SK-N-SH (cell line): Measurements from ENCODE around the gene MBD3.

ENCODE experiments used
- CHD2 ChIP-seq: fragments of 150-350 bp; IDR thresholded peaks from 2 replicates; pipeline ENCODE4 v1.6.1; 2018; ENCODE audit warnings: low read length; ENCODE audit not compliant: partially characterized antibody
- EP300 ChIP-seq, 2 experiments: IDR thresholded peaks; 2 replicates each; pipeline versions ENCODE4 v1.4.0 to v1.6.1; 2012; ENCODE audit warnings: borderline replicate concordance in 1 of 2, low read depth in 1 of 2, low read length in 1 of 2
- FOXJ3 ChIP-seq: sonication (generic); formaldehyde crosslinking; IDR thresholded peaks from 2 replicates; pipeline ENCODE4 v1.5.1; 2020; ENCODE audit warnings: mild to moderate bottlenecking, missing genetic modification reagents
- GABPA ChIP-seq: IDR thresholded peaks from 2 replicates; pipeline ENCODE4 v1.4.0; 2012; ENCODE audit warnings: low read depth, mild to moderate bottlenecking
- RFX5 ChIP-seq: IDR thresholded peaks from 2 replicates; pipeline ENCODE4 v1.6.1; 2012; ENCODE audit warnings: mild to moderate bottlenecking, improper control_type of control experiment, low read length
- SIN3A ChIP-seq: IDR thresholded peaks from 2 replicates; pipeline ENCODE4 v1.6.1; 2012; ENCODE audit warnings: low read depth, mild to moderate bottlenecking, low read length, moderate library complexity, borderline replicate concordance
- TAF1 ChIP-seq: IDR thresholded peaks from 2 replicates; pipeline ENCODE4 v1.6.1; 2012; ENCODE audit warnings: low read depth, mild to moderate bottlenecking, low read length, moderate library complexity, borderline replicate concordance
- TF ChIP-seq, protein P1 (sequence below): fragments of 200-600 bp; sonication (generic); IDR thresholded peaks from 2 replicates; pipeline ENCODE4 v1.6.1; 2017; ENCODE audit warnings: antibody characterized with exemption, mild to moderate bottlenecking, moderate library complexity

DNA sequence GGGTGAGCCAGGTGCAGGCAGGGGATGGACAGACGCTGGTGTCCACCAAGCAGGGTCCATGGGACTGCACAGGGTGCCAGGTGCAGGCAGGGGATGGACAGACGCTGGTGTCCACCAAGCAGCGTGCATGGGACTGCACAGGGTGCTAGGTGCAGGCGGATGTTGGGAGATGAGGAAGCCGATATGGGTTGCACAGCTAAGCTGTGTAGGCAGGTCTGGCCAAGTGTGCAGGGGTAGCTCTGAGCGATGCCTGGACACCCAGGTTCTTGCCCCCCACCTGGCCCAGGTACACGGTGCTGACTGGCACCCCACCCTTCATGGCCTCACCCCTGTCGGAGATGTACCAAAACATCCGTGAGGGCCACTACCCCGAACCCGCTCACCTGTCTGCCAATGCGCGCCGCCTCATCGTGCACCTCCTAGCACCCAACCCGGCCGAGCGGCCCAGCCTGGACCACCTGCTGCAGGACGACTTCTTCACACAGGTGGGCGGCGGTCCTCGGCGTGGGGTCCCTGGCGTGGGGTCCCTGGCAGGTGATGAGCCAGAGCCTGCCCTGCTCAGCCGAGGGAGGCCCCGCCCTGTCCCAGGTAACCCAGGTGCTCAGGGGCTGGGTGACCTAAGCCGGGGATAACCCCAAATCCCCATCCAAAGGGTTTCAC lies 64.9 kb downstream of the MBD3 start:
- TF ChIP-seq, protein P1, sequence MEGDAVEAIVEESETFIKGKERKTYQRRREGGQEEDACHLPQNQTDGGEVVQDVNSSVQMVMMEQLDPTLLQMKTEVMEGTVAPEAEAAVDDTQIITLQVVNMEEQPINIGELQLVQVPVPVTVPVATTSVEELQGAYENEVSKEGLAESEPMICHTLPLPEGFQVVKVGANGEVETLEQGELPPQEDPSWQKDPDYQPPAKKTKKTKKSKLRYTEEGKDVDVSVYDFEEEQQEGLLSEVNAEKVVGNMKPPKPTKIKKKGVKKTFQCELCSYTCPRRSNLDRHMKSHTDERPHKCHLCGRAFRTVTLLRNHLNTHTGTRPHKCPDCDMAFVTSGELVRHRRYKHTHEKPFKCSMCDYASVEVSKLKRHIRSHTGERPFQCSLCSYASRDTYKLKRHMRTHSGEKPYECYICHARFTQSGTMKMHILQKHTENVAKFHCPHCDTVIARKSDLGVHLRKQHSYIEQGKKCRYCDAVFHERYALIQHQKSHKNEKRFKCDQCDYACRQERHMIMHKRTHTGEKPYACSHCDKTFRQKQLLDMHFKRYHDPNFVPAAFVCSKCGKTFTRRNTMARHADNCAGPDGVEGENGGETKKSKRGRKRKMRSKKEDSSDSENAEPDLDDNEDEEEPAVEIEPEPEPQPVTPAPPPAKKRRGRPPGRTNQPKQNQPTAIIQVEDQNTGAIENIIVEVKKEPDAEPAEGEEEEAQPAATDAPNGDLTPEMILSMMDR, result no peak
- TF ChIP-seq EP300 (IDR thresholded peaks at IDR 0.05; ENCODE audit: borderline replicate concordance in 1 of 2, low read depth in 1 of 2, low read length in 1 of 2) (no peak), RFX5 (no peak), TAF1 (no peak), GABPA (no peak), CHD2 (no peak), SIN3A (no peak), FOXJ3 (CRISPR knock-in tag) (no peak)
